Measurements from ENCODE around the gene KRTAP5-4.
"Not testable (repeated sequence)": the region's sequence is repeated elsewhere in the genome, so short reads cannot be mapped to it uniquely, and the experiment has no call there.

Gene KRTAP5-4, protein sequence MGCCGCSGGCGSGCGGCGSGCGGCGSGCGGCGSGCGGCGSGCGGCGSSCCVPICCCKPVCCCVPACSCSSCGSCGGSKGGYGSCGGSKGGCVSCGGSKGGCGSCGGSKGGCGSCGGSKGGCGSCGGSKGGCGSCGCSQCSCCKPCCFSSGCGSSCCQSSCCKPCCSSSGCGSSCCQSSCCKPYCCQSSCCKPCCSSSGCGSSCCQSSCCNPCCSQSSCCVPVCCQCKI

DNA sequence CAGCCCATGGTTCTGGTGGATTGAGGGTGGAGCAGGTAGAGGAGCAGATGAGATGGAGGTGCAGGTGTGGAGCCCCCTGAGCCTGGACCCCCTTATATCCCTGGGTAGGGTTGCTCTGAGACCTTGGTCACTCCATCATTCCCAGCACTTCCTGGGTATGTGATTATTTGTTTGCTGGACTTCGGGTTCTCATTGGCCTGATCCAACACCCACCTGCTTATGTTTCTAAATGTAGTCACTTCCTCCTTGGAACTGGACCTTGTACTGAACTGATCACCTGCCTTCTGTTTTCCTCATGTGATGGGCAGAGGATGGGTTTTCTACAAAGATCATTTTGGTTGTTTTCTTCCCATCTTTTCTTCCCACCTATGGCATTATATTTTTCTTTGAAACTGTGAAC, at the start of gene KRTAP5-4:
Gene KRTAP5-4, minus strand, starts transcription at position 53 of the 400 bp plus-strand sequence. Its CDS starts 45 bp downstream, at position 8.
- no peak for DNase-seq

DNA sequence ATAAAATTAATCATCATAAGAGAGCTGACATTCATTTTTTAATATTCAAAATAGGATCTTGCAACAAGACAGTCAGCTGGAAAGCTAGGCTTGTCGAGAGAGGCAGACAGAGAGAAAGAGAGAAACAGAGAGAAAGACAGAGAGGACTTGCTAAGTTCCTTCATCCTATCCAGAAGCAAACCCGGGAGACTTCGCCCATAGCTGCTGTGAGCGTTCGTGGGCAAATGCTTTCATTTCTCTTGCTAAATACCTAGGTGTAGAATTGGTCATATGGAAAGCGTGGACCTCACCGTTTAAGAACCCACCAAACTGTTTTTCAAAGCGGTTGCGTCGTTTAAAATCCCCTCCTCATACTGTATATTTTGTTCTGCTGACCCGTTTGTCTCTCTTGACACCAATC, 49.7 kb upstream of the KRTAP5-4 start:
- DNase-seq: no peak

DNA sequence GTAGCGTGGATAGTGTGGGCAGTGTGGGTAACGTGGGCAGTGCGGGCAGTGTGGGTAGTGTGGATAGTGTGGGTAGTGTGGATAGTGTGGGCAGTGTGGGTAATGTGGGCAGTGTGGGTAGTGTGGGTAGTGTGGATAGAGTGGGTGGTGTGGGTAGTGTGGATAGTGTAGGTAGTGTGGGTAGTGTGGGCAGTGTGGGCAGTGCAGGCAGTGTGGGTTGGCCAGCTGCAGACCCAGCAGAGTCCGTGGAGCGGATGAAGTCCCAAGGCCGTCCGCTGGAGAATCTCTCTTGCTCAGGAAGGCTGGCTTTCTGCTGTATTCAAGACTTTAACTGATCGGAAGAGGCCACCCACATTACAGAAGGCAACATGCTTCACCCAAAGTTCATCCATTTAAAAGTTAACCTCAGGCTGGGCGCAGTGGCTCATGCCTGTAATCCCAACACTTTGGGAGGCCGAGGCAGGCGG, 49.0 kb upstream of the KRTAP5-4 start:
- DNase-seq: no peak

- not testable (repeated sequence) for DNase-seq
Observed at GRCh38 chr11:1670457-1670856, 48.5 kb upstream of the KRTAP5-4 start.

GRCh38 chr11:1669546-1670218, 47.7 kb upstream of the KRTAP5-4 start:
- no peak for DNase-seq

DNA sequence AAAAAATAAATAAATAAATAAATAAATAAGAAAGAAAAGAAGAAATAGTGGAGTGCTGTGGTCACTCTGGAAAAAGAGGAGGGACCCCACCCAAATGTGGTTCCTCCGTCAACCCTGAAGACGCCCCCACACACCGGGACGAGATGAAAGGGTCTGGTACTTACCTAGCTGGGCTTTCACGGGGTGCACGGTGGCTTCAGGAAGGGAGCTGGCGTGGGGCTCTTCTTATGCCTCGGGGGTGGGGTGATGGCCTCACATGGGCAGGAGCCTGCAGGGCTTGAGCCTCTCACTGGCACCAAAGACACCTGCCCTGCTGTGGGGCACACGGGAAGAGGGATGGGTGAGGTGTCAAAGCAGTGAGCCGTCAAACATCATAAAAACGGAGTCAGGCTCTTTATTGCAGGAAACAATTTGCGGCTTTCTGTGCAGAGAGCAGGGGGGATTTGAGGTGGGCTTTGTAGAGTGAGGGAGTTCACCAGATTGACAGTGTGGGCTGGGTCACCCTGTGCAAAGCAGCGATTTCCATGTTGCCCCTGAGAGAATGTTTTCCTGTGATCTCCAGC, 47.1 kb upstream of the KRTAP5-4 start:
- DNase-seq: no peak

DNA sequence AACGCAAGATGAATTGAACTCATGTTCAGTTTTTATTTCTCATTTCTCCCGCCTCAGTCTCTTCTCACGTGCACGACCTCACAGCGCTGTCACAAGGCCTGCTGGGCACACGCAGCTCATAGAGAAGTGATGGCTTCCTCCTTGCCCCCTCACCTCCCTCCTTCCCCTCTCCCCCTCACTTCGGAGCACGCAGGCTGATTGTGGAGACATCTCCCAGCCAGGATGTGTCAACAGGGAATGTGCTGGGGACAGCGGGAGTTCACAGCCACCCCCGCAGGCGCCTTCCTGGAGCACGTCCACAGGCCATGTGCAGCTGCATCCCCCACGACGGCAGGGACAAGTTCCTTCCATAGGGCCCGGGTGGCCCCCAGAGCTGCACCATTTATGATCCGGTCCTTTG, 46.0 kb upstream of the KRTAP5-4 start:
- no peak for DNase-seq

GRCh38 chr11:1667121-1667850, 45.3 kb upstream of the KRTAP5-4 start:
- no peak for DNase-seq

GRCh38 chr11:1665313-1665712, 43.4 kb upstream of the KRTAP5-4 start:
- no peak for DNase-seq

DNA sequence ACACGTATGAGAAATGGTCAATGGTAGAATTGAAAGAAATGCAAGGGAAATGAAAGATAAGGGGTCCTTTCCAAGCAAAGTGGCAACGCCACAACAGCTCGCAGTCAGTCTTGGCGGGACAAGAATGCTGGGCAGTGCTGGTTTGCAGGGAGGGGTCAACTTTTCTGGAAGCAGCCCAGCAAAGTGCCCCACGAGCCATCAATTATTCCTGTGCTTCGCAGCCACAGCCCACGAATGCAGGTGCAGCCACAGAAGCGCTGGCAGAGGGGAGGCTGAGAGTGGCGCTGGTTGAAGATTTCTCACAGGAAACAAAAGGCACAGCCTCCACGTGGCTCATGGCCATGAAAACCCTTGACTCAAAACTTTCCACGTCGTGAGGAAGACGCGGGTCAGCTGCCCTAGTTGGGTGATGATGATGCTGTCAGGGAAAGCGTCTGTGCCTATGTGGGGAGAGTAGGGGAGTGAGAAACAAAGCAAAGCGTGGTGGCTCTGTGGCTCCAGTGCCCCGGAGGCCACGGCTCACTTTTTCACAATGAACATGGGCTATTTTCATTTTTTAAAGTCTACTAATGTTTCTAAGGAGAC, 40.9 kb upstream of the KRTAP5-4 start:
- DNase-seq: not testable (repeated sequence)

DNA sequence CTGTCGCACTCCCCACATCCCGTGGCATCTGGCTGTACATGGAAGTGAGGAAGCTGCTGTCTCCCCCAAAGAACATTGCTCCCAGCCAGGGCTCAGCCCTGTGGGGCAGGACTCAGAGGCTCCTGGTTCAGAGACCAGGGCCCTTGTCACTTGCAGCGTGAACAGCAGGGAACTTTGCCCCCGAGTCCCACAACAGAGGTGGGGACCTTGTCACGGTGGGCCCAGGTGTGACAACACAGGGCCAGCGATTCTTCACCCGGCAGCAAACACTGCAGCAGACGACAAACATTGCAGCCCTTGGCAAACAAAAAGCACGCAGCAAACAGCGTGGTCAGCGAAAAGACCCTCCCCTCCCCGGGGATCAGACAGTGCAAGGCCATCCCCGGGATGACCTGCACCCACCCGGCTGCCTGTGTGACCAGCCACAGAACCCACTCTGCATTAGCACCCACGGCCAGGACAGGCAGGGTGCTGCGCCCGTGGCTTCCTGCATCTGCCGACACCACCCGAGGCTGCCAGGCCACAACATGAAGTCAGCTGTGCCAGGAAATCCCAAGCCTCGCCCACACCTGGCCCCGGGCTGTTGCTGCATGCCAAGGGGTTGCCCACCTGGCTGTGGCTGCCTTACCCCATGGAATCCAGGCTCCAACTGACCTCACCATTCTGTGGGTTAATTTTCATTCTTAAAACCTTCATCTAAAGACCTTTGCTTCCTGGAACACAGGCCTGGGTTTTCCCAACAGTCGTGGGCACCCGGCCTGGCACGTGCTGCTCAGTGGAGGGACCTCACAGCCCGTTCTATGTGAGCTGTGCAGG, 39.7 kb upstream of the KRTAP5-4 start:
- not testable (repeated sequence) for DNase-seq

DNA sequence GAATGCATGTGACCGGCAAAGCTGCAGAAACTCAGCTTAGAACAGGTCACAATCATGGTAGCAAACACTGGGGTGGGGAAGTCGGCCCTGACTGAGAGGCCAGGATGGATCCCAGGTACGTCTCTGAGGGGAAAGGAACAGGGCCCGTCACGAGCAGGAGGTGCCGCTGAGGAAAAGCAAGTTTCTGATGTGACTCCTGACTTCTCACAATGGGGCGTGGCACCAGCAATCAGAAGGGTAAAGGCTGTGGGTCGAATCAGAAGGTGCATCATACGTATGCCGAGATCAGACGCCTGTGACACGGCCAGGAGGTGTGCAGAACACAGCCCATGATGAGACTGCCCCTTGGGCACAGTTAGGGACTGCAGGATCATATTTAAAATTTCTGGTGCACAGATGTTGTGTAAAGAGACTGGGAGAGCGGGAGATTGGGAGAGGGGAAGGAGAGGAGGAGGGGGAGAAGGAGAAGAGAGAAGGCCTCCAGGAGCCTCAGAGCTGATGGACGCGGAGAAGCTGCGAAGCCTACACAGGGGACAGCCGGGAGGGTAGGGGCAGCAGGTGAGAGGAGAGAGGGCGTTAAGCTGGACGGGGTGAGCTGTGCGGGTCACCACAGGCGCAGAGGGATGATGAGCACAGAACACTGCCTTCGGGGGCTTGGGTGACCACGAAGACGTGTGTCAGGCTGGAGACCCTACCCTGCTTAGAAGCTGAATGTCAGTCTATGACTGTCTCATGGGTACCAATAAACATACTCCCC, 38.4 kb upstream of the KRTAP5-4 start:
- DNase-seq: no peak

- DNase-seq: no peak
Observed at GRCh38 chr11:1659506-1659905, 37.6 kb upstream of the KRTAP5-4 start.

DNA sequence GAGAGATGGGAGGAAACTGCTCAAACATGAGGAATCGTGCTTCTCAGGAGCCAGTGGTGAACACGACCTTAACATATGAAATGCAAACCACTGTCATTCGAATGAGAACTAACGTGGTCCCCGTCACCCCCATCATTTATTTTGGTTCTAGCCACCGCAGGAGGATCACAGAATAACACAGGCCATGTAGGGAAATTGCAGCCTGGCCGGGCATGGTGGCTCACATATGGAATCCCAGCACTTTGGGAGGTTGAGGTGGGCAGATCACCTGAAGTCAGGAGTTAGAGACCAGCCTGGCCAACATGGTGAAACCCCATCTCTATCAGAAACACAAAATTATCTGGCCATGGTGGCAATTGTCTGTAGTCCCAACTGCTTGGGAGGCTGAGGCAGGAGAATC, 34.7 kb upstream of the KRTAP5-4 start:
- no peak for DNase-seq

- DNase-seq: no peak
Observed at GRCh38 chr11:1656061-1656441, 34.1 kb upstream of the KRTAP5-4 start.

DNA sequence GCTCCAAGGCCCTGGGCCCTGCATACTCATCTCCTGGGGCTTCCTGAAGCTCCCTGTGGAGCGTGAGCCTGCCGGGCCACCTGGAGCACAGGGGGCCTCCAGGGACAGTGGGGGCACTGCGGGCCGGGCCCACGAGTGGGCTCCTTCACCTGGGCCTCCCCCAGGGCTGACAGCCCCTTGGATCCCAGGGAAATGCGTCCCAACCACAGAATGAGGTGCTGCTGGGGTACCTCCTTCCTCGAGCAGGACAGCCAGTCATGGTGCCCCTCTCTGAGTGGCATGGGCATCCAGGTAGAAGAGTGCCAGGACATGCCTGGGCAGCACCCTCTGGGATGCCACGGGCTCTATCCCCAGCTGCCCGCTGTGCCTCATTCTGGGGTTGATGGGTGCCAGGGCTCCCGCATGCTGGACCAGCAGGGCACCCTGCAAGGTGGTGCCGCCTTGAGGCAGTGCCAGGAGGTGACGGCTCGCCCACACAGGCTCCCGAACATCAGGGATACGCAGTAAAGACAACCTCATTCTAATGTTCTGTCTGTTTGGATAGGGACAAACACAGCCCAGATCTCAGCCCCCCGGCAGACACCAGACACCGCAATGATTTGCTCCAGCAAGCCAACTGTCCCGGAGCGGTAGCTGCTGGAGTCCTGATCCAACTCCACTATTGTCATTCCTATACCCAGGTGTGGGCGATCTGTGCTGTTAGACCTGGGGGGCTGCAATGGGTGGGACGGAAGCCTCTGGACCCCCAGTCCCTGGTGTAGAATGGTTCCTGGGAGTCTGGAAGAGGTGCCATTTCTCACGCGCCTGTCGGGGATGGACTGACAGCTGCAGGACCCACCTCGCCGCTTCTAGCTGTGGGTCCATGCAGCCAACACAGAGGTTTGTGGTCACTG, 33.5 kb upstream of the KRTAP5-4 start:
- DNase-seq: no peak

GRCh38 chr11:1654388-1655167, 32.6 kb upstream of the KRTAP5-4 start:
- no peak for DNase-seq

DNA sequence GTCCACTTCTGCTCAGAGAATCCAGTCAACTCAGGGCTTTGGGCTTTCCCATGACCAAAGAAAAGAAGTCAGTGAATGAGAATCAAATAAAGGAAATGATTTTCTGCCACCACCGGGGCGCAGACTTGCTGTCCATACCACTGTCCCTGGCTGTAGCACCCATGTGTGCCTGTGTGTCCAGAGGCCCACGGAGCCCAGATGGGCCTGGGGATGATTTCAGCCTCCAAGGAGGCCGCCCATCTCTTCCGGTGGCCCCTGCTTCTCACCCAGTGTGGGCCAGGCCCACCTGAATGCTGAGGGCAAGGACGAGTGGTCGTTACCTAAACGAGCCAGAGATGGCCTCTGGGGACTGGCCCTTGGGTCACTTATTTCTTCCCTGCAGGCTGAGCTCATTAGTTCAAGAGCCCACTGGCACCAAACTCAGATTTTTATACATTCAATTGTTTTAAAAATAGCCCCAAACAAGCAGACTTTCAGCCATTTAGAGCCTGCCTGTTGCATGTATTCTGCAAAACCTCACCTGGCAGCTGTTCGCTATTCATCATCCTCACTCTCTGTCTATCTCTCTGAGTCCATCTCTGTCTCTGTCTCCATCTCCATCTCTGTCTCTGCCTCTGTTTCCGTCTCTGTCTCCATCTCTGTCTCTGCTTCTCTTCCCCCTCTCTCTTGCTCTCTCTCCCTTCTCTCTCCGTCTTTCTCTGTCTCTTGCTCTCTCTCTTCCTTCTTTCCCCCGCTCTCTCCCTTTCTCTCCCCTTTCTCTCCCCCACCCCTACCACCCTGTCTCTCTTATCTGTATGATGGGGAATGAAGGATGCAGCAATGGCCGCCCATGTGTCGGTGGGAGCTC, 31.8 kb upstream of the KRTAP5-4 start:
- DNase-seq: no peak

Measured in NCI-H526 (cell line).